Tibial nerve (tissue), 3 donors: ENCODE data around the gene ZMYND11.

Experiments used
- CTCF ChIP-seq, 5 experiments: fragments of 200-600 bp in 3 of 5; fragments of 450-650 bp in 2 of 5; sonication (generic) in 3 of 5; IDR thresholded peaks; one replicate each; pipeline ENCODE4 v1.5.1; 2016 to 2019; ENCODE audit warnings: antibody characterized with exemption in 5 of 5, mild to moderate bottlenecking in 3 of 5, moderate library complexity in 2 of 5
- POLR2A ChIP-seq, 2 donors: fragments of 450-650 bp; IDR thresholded peaks; one replicate each; pipeline ENCODE4 v1.6.1; 2017; ENCODE audit warnings: antibody characterized with exemption in 2 of 2, mild to moderate bottlenecking in 2 of 2, moderate library complexity in 2 of 2

- no peak for TF ChIP-seq CTCF (IDR thresholded peaks at IDR 0.05)
- TF ChIP-seq POLR2A (IDR thresholded peaks at IDR 0.05) = no peak
Observed at GRCh38 chr10:269440-270074, 134.3 kb downstream of the ZMYND11 start.
